22Rv1 (cell line): ENCODE results near the gene PIK3C3.

ENCODE experiments used
- CTCF ChIP-seq: fragments of 450-650 bp; IDR thresholded peaks from 2 replicates; pipeline ENCODE4 v1.5.1; 2017; ENCODE audit warnings: mild to moderate bottlenecking
- ZFX ChIP-seq: fragments of 450-650 bp; IDR thresholded peaks from 2 replicates; pipeline ENCODE4 v1.6.1; 2017; ENCODE audit warnings: antibody characterized with exemption, borderline replicate concordance

DNA sequence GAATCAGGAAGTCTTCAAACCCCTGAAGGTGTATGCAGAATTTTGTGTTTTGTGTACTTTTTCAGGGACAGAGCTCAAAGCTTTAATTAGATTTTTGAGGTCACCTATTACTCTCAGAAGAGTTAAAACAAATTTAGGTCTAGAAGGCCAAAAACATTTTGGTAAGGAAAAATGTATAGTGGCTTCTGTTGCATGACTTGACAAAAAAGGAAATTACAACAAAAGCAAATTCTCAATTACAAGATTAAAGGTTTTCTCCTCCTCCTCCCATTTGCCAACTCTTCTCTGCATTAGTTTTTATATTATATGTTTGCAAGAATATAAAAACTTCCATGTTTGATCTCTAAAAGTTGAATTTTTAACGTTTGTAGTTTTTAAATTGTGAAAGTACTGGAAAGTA, 4.0 kb downstream of the PIK3C3 start:
- TF ChIP-seq CTCF (no peak), ZFX (no peak)
